Sigmoid colon (tissue), 7 donors: ENCODE measurements around the gene PNPLA8. TPM values are rescaled to one million over a fixed set of nuclear protein-coding genes. Genes with fewer than 3 reads are reported as not detected.

ENCODE experiments used
- DNase-seq: peaks from one replicate; pipeline ENCODE4 v3.0.0-alpha.2; 2019
- H3K27ac ChIP-seq, 4 donors: fragments of 200-600 bp; sonication (generic); one replicate each; pipeline ENCODE4 v1.5.1; 2016 to 2019; ENCODE audit warnings: mild to moderate bottlenecking in 1 of 4
- H3K27me3 ChIP-seq, 3 donors: fragments of 200-600 bp; sonication (generic); one replicate each; pipeline ENCODE4 v1.5.1; 2019; ENCODE audit warnings: mild to moderate bottlenecking in 1 of 3
- H3K36me3 ChIP-seq, 4 donors: fragments of 200-600 bp; sonication (generic); one replicate each; pipeline ENCODE4 v1.5.1; 2016 to 2019
- H3K4me1 ChIP-seq, 4 donors: fragments of 200-600 bp; sonication (generic); one replicate each; pipeline ENCODE4 v1.5.1; 2017 to 2019
- H3K4me3 ChIP-seq, 4 donors: fragments of 200-600 bp; sonication (generic); one replicate each; pipeline ENCODE4 v1.5.1; 2017 to 2019; ENCODE audit warnings: mild to moderate bottlenecking in 2 of 4, moderate library complexity in 1 of 4
- H3K9me3 ChIP-seq, 4 donors: fragments of 200-600 bp in 3 of 4; sonication (generic) in 3 of 4; one replicate each; pipeline versions ENCODE4 v1.5.1 to v1.6.1; 2013 to 2019
- EP300 ChIP-seq, 4 donors: sonication (generic); formaldehyde crosslinking; IDR thresholded peaks; one replicate each; pipeline ENCODE4 v1.6.1; 2017; ENCODE audit warnings: antibody characterized with exemption in 4 of 4
- POLR2A ChIP-seq, 2 donors: fragments of 450-650 bp; IDR thresholded peaks; one replicate each; pipeline ENCODE4 v1.6.1; 2016; ENCODE audit warnings: antibody characterized with exemption in 2 of 2, mild to moderate bottlenecking in 2 of 2, moderate library complexity in 2 of 2
- POLR2AphosphoS5 ChIP-seq, 4 donors: sonication (generic); formaldehyde crosslinking; IDR thresholded peaks; one replicate each; pipeline ENCODE4 v1.6.1; 2017; ENCODE audit warnings: antibody characterized with exemption in 4 of 4
- WGBS, 2 donors: extraction: QIAGEN DNeasy Blood & Tissue Kit; methylation state at CpG; one replicate each; pipeline ENCODE4 v1.1.7; 2013; 5-methylcytosine and 5-hydroxymethylcytosine counted together
- intact Hi-C: fragments of 100-400 bp; cut with DNase I; formaldehyde crosslinking; loops from one replicate; pipeline ENCODE4 v1.15.1; 2023
- polyA plus RNA-seq, 3 donors: library from polyadenylated mRNA; stranded (reverse); fragments of 200-250 nt; gene quantifications; one replicate each; pipeline ENCODE4 v1.2.3, GENCODE V29; 2013
- total RNA-seq, 4 donors: library from RNA; depleted of rRNA; stranded (reverse); fragments of >200 nt; gene quantifications; one replicate each; pipeline ENCODE4 v1.1.0, GENCODE V29; 2016
- TF ChIP-seq, protein P1 (sequence below), 4 experiments: fragments of 450-650 bp in 3 of 4; fragments of 200-600 bp in 1 of 4; IDR thresholded peaks; one replicate each; pipeline ENCODE4 v1.5.1; 2016 to 2019; ENCODE audit warnings: antibody characterized with exemption in 4 of 4, mild to moderate bottlenecking in 3 of 4, moderate library complexity in 2 of 4
- donor health status: healthy with polysubstance abuse.
- donor health status: Bipolar disorder and iron deficiency.
- donor health status: healthy.

PNPLA8 gene
- total and polyA plus RNA-seq, 7 donors = 12.0 to 42.9 (median 26.3) TPM

DNA sequence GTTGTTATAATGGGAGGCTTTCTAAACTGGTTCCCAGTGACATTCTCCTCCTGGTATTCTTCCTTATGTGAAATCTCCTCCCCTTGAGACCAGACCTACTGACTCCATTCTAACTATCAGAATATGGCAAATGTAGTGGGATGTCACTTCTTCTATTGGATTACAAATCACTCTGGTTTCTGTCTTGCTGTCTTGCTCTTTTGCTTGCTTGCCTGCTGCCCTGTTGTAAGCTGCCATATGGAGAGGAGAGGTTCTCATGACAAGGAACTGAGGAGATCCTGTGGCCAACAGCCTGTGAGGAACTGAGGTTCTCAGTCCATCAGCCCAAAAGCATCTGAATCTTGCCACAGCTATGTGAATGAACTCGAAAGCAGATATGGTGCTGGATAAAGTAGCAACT lies 65.0 kb downstream of the PNPLA8 start:
- H3K4me3 ChIP-seq = no peak overlapping the region
- intact Hi-C loops = no loop called here
- H3K4me1 ChIP-seq = peaks cover 0 to 13% (median 8%) of the 10 kb centered on the region in 4 donors
- 91 to 98% methylated on average over 1 of the region's 1 CpG for WGBS, 2 donors
- DNase-seq = no peak
- no peak overlapping the region for H3K27ac ChIP-seq
- no peaks in the 10 kb centered on the region for H3K9me3 ChIP-seq
- no peaks in the 10 kb centered on the region for H3K36me3 ChIP-seq
- TF ChIP-seq EP300 (IDR thresholded peaks at IDR 0.05) = no peak
- TF ChIP-seq POLR2AphosphoS5 (IDR thresholded peaks at IDR 0.05) = no peak
- TF ChIP-seq, protein P1, sequence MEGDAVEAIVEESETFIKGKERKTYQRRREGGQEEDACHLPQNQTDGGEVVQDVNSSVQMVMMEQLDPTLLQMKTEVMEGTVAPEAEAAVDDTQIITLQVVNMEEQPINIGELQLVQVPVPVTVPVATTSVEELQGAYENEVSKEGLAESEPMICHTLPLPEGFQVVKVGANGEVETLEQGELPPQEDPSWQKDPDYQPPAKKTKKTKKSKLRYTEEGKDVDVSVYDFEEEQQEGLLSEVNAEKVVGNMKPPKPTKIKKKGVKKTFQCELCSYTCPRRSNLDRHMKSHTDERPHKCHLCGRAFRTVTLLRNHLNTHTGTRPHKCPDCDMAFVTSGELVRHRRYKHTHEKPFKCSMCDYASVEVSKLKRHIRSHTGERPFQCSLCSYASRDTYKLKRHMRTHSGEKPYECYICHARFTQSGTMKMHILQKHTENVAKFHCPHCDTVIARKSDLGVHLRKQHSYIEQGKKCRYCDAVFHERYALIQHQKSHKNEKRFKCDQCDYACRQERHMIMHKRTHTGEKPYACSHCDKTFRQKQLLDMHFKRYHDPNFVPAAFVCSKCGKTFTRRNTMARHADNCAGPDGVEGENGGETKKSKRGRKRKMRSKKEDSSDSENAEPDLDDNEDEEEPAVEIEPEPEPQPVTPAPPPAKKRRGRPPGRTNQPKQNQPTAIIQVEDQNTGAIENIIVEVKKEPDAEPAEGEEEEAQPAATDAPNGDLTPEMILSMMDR (IDR thresholded peaks at IDR 0.05) = no peak
- TF ChIP-seq POLR2A (IDR thresholded peaks at IDR 0.05) = no peak
- H3K27me3 ChIP-seq = peaks cover 8 to 43% (median 16%) of the 10 kb centered on the region in 3 donors

- TF ChIP-seq, protein P1 (IDR thresholded peaks at IDR 0.05) = peak in 1 of 4 experiments; percentile 12
- no peak for TF ChIP-seq POLR2AphosphoS5 (IDR thresholded peaks at IDR 0.05)
- H3K9me3 ChIP-seq = no peaks in the 10 kb centered on the region
- no peak overlapping the region for H3K27ac ChIP-seq
- no peak overlapping the region for H3K4me3 ChIP-seq
- H3K36me3 ChIP-seq = no peaks in the 10 kb centered on the region
- WGBS, 2 donors = 61% methylated on average over 3 of the region's 3 CpGs
- H3K4me1 ChIP-seq = peaks cover 0 to 22% (median 18%) of the 10 kb centered on the region in 4 donors
- intact Hi-C loops = no loop called here
- no peak for DNase-seq
- peaks cover 16 to 52% (median 26%) of the 10 kb centered on the region in 3 donors for H3K27me3 ChIP-seq
These were observed 65.9 kb downstream of the PNPLA8 start for GRCh38 chr7:108459922-108460551.

DNA sequence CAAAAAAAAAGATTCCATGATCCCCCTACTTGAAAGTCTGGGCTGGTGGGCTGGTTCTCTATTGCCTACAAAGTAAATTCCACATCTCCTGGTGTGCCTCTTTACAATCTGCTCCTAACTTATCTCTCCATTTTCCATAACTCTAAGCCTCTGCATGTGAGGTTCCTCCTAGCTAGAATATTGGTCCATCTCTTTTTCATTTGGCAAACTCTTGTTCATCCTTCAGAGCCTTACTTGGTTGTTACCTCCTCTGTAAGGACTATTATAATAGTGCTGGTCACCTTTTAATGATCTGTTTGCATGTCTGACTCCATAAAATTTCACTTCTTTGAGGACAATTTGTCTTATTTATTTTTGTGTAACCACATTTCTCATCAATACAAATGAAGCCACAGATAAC lies 68.1 kb downstream of the PNPLA8 start:
- Histone ChIP-seq H3K9me3 (no peaks in the 10 kb centered on the region), H3K4me1 (peaks cover 0 to 29% (median 24%) of the 10 kb centered on the region in 4 donors), H3K27ac (no peak overlapping the region), H3K27me3 (peaks cover 19 to 67% (median 33%) of the 10 kb centered on the region in 3 donors), H3K4me3 (no peak overlapping the region), H3K36me3 (no peaks in the 10 kb centered on the region)
- DNase-seq = no peak
- intact Hi-C loops = no loop called here
- TF ChIP-seq, protein P1 (IDR thresholded peaks at IDR 0.05) = no peak
- TF ChIP-seq POLR2A (IDR thresholded peaks at IDR 0.05) (no peak), EP300 (IDR thresholded peaks at IDR 0.05) (no peak), POLR2AphosphoS5 (IDR thresholded peaks at IDR 0.05) (no peak)

DNA sequence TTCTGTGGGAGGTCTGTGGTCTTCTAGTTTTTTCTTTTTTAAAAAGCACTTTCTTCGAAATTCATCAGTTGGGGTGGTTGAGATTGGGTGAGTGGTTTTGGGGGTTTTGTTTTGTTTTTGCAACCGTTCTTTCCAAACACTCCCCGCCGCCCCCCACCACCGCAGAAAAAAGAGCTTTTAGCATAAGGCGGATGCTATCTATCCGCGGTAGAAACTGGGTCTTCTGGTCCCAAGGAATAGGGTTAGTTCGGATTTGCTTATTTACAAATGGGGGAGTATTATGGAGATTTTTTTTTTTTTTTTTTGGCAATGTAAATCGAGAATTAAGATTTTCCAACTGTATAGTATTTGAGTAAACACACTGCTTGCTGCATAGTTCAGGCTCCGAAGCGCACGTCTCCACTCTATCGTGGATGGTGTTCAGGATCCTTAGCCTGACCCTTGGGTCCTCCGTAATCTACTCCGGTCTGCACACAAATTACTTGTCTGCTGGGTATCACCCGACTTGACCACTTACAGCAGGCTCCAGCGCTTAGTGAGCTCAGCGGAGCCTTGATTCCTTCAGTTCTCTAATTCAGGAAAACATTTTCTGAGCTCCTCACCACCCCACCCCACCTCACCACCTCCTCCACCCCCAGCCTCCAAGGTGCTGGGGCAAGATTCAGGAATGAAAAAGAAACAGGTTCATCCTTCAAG lies 68.9 kb downstream of the PNPLA8 start:
- no peaks in the 10 kb centered on the region for H3K9me3 ChIP-seq
- DNase-seq = no peak
- peaks cover 19 to 75% (median 33%) of the 10 kb centered on the region in 3 donors for H3K27me3 ChIP-seq
- intact Hi-C loops = no loop called here
- no peak for TF ChIP-seq POLR2A (IDR thresholded peaks at IDR 0.05)
- TF ChIP-seq POLR2AphosphoS5 (IDR thresholded peaks at IDR 0.05) = no peak
- TF ChIP-seq, protein P1 (IDR thresholded peaks at IDR 0.05) = no peak
- TF ChIP-seq EP300 (IDR thresholded peaks at IDR 0.05) = no peak
- no peaks in the 10 kb centered on the region for H3K36me3 ChIP-seq
- WGBS, 2 donors = 13 to 23% methylated on average over 19 of the region's 19 CpGs
- peaks cover 0 to 29% (median 24%) of the 10 kb centered on the region in 4 donors for H3K4me1 ChIP-seq
- peak overlapping the region in 3 of 4 donors; percentile 38 to 53 (median 48) for H3K4me3 ChIP-seq
- no peak overlapping the region for H3K27ac ChIP-seq
